Measurements from ENCODE around the gene SHTN1. TPM values are rescaled to one million over a fixed set of nuclear protein-coding genes. Genes with fewer than 3 reads are reported as not detected.

SHTN1 gene
- total RNA-seq, 4 donors from 2014 or later, result 20.9 to 55.5 (median 25.2) TPM

GRCh38 chr10:116882639-116883038 is 122.3 kb downstream of the SHTN1 start:
- Histone ChIP-seq H3K36me3 (peaks cover 5% of the 10 kb centered on the region), H3K9me3 (no peaks in the 10 kb centered on the region), H3K4me3 (no peak overlapping the region), H3K4me1 (peaks cover 6% of the 10 kb centered on the region), H3K27me3 (no peaks in the 10 kb centered on the region), H3K27ac (no peak overlapping the region)
- no peak for DNase-seq (ENCODE audit: low spot score in 2 of 2)
- WGBS, result 78% methylated on average over 2 of the region's 2 CpGs
- TF ChIP-seq EP300 (IDR thresholded peaks at IDR 0.05), result no peak
- no peak for TF ChIP-seq CTCF (IDR thresholded peaks at IDR 0.05)
- no peak for TF ChIP-seq POLR2AphosphoS5 (IDR thresholded peaks at IDR 0.05)

GRCh38 chr10:116880716-116881482 is 124.1 kb downstream of the SHTN1 start:
- Histone ChIP-seq H3K9me3 (no peaks in the 10 kb centered on the region), H3K27me3 (no peaks in the 10 kb centered on the region), H3K36me3 (peaks cover 5% of the 10 kb centered on the region), H3K4me1 (peaks cover 6% of the 10 kb centered on the region), H3K4me3 (no peak overlapping the region), H3K27ac (no peak overlapping the region)
- TF ChIP-seq POLR2A (IDR thresholded peaks at IDR 0.05), result no peak
- no peak for TF ChIP-seq POLR2AphosphoS5 (IDR thresholded peaks at IDR 0.05)
- no peak for TF ChIP-seq EP300 (IDR thresholded peaks at IDR 0.05)
- TF ChIP-seq CTCF (IDR thresholded peaks at IDR 0.05), result no peak
- 51% methylated on average over 10 of the region's 10 CpGs for WGBS
- no peak for DNase-seq (ENCODE audit: low spot score in 2 of 2)

DNA sequence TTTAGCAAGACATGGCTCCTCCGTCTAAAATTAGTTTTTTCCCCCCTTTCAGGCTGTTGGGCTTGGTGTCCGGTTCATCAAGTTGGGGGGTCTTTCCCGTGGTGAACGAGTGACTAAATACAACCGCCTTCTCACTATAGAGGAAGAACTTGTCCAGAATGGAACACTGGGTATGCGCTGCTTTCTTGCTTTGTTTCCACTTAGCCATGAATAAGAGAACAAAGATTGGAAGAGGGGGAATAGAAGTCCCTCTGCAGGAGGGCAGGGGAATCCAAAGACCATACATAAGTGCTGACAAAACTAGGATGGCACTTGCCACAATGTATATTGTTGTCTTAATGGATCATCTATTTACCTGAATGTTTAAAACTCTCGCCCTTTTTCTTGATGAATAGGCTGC is 125.2 kb downstream of the SHTN1 start:
- TF ChIP-seq EP300 (IDR thresholded peaks at IDR 0.05) (no peak), POLR2AphosphoS5 (IDR thresholded peaks at IDR 0.05) (no peak), POLR2A (IDR thresholded peaks at IDR 0.05) (no peak), CTCF (IDR thresholded peaks at IDR 0.05) (no peak)
- no peaks in the 10 kb centered on the region for H3K9me3 ChIP-seq
- peaks cover 5% of the 10 kb centered on the region for H3K36me3 ChIP-seq
- H3K4me3 ChIP-seq, result no peak overlapping the region
- peaks cover 6% of the 10 kb centered on the region for H3K4me1 ChIP-seq
- no peaks in the 10 kb centered on the region for H3K27me3 ChIP-seq
- H3K27ac ChIP-seq, result no peak overlapping the region
- DNase-seq (ENCODE audit: low spot score in 2 of 2), result no peak
- WGBS, result 79% methylated on average over 7 of the region's 7 CpGs

- no peaks in the 10 kb centered on the region for H3K9me3 ChIP-seq
- peaks cover 6% of the 10 kb centered on the region for H3K4me1 ChIP-seq
- TF ChIP-seq EP300 (IDR thresholded peaks at IDR 0.05) (no peak), POLR2AphosphoS5 (IDR thresholded peaks at IDR 0.05) (no peak), CTCF (IDR thresholded peaks at IDR 0.05) (no peak), POLR2A (IDR thresholded peaks at IDR 0.05) (no peak)
- H3K4me3 ChIP-seq, result no peak overlapping the region
- 59% methylated on average over 2 of the region's 2 CpGs for WGBS
- H3K27ac ChIP-seq, result no peak overlapping the region
- no peak for DNase-seq (ENCODE audit: low spot score in 2 of 2)
- H3K36me3 ChIP-seq, result no peaks in the 10 kb centered on the region
- H3K27me3 ChIP-seq, result no peaks in the 10 kb centered on the region
Measured at GRCh38 chr10:116878123-116878522, 126.9 kb downstream of the SHTN1 start.

DNA sequence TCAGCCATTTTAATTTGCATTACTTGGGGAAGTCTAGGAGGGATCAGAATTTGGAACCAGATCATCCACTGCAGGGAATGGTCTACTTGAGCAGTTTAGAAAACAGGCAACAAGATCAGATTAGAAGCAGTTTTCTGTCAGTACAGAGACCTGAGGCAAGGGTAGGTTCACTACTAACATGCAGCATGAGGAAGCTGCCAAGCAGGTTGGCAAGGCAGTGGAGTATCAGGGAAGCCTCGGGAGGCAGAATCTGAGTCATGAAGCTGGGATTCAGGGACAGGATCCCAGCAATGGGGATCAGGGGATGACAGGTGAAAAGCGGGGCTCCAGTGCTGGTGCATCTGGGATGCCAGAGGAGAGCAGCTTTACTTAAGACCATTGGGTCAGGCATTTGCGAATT is 127.6 kb downstream of the SHTN1 start:
- Histone ChIP-seq H3K36me3 (no peaks in the 10 kb centered on the region), H3K27me3 (no peaks in the 10 kb centered on the region), H3K4me1 (peaks cover 6% of the 10 kb centered on the region), H3K27ac (no peak overlapping the region), H3K9me3 (no peaks in the 10 kb centered on the region), H3K4me3 (no peak overlapping the region)
- no peak for DNase-seq (ENCODE audit: low spot score in 2 of 2)
- no peak for TF ChIP-seq CTCF (IDR thresholded peaks at IDR 0.05)
- no peak for TF ChIP-seq POLR2AphosphoS5 (IDR thresholded peaks at IDR 0.05)
- TF ChIP-seq POLR2A (IDR thresholded peaks at IDR 0.05), result no peak
- TF ChIP-seq EP300 (IDR thresholded peaks at IDR 0.05), result no peak
- WGBS, result 57% methylated on average over 3 of the region's 3 CpGs

Data from suprapubic skin (tissue), 4 donors.